Loucy (cell line): ENCODE results near the gene GRIN2A.

Experiments used
- H2AFZ ChIP-seq: fragments of 200-600 bp; sonication (generic); 2 replicates; pipeline ENCODE4 v1.6.0; 2016; ENCODE audit warnings: antibody characterized with exemption, mild to moderate bottlenecking, low read length, moderate library complexity
- H3F3A ChIP-seq: fragments of 200-600 bp; 2 replicates; pipeline ENCODE4 v1.6.0; 2016; ENCODE audit warnings: antibody characterized with exemption, low read depth, mild to moderate bottlenecking
- H3K27me3 ChIP-seq: fragments of 200-600 bp; sonication (generic); 2 replicates; pipeline ENCODE4 v1.6.1; 2014; ENCODE audit warnings: low read length, mild to moderate bottlenecking; ENCODE audit not compliant: insufficient read depth, poor library complexity, severe bottlenecking
- H3K36me3 ChIP-seq: fragments of 200-600 bp; sonication (generic); 2 replicates; pipeline ENCODE4 v1.6.1; 2016; ENCODE audit warnings: low read length; ENCODE audit not compliant: insufficient read depth
- H3K4me1 ChIP-seq: fragments of 200-600 bp; sonication (generic); 2 replicates; pipeline ENCODE4 v1.5.1; 2014; ENCODE audit warnings: low read length, mild to moderate bottlenecking; ENCODE audit not compliant: insufficient read depth, poor library complexity, severe bottlenecking
- H3K4me2 ChIP-seq: fragments of 200-600 bp; sonication (generic); 2 replicates; pipeline ENCODE4 v1.6.0; 2014; ENCODE audit warnings: antibody characterized with exemption, low read length, low read depth, mild to moderate bottlenecking; ENCODE audit not compliant: poor library complexity, severe bottlenecking
- H3K4me3 ChIP-seq: fragments of 200-600 bp; sonication (generic); 2 replicates; pipeline ENCODE4 v1.5.1; 2014; ENCODE audit warnings: low read length, mild to moderate bottlenecking, mixed read lengths; ENCODE audit not compliant: poor library complexity, severe bottlenecking
- H3K79me2 ChIP-seq: fragments of 200-600 bp; sonication (generic); 2 replicates; pipeline ENCODE4 v1.6.1; 2014; ENCODE audit warnings: low read length; ENCODE audit not compliant: insufficient read depth
- H3K9ac ChIP-seq: fragments of 200-600 bp; sonication (generic); 2 replicates; pipeline ENCODE4 v1.6.0; 2014; ENCODE audit warnings: mild to moderate bottlenecking, low read depth, low read length, moderate library complexity; ENCODE audit not compliant: poor library complexity, severe bottlenecking
- H3K9me2 ChIP-seq: fragments of 200-600 bp; sonication (generic); replicated peaks from 2 replicates; pipeline ENCODE4 v1.6.1; 2016; ENCODE audit warnings: low read depth, low read length, mixed read lengths
- H3K9me3 ChIP-seq: fragments of 200-600 bp; sonication (generic); 2 replicates; pipeline ENCODE4 v1.6.1; 2014; ENCODE audit warnings: mild to moderate bottlenecking, antibody characterized with exemption, low read length, low read depth; ENCODE audit not compliant: insufficient read depth
- H4K20me1 ChIP-seq: fragments of 200-600 bp; sonication (generic); 2 replicates; pipeline ENCODE4 v1.6.0; 2014; ENCODE audit warnings: antibody characterized with exemption, low read length, mild to moderate bottlenecking; ENCODE audit not compliant: insufficient read depth, poor library complexity, severe bottlenecking
- CTCF ChIP-seq: fragments of 200-600 bp; sonication (generic); conservative IDR thresholded peaks from 2 replicates; pipeline ENCODE4 v1.5.1; 2014; ENCODE audit warnings: mild to moderate bottlenecking, antibody characterized with exemption, low read length
- EZH2phosphoT487 ChIP-seq: fragments of 200-600 bp; IDR thresholded peaks from 2 replicates; pipeline ENCODE4 v1.6.1; 2018; ENCODE audit warnings: antibody characterized with exemption, mild to moderate bottlenecking, moderate library complexity, borderline replicate concordance

GRIN2A gene

GRCh38 chr16:10031473-10031872 is 150.8 kb downstream of the GRIN2A start:
- no peak overlapping the region for H3K9ac ChIP-seq
- H2AFZ ChIP-seq: no peak overlapping the region
- no peaks in the 10 kb centered on the region for H3K9me3 ChIP-seq
- H4K20me1 ChIP-seq: no peaks in the 10 kb centered on the region
- H3K4me1 ChIP-seq: no peaks in the 10 kb centered on the region
- H3K36me3 ChIP-seq: no peaks in the 10 kb centered on the region
- H3K9me2 ChIP-seq: no peaks in the 10 kb centered on the region
- H3K4me3 ChIP-seq: no peak overlapping the region
- no peak overlapping the region for H3K4me2 ChIP-seq
- H3K79me2 ChIP-seq: no peaks in the 10 kb centered on the region
- TF ChIP-seq EZH2phosphoT487 (no peak), CTCF (no peak)
- H3F3A ChIP-seq: no peaks in the 10 kb centered on the region
- H3K27me3 ChIP-seq: no peaks in the 10 kb centered on the region

- no peaks in the 10 kb centered on the region for H3K9me3 ChIP-seq
- H3K9ac ChIP-seq: no peak overlapping the region
- TF ChIP-seq EZH2phosphoT487 (no peak), CTCF (no peak)
- no peak overlapping the region for H3K4me3 ChIP-seq
- H2AFZ ChIP-seq: no peak overlapping the region
- no peaks in the 10 kb centered on the region for H3K9me2 ChIP-seq
- no peak overlapping the region for H3K4me2 ChIP-seq
- H3F3A ChIP-seq: no peaks in the 10 kb centered on the region
- no peaks in the 10 kb centered on the region for H3K79me2 ChIP-seq
- no peaks in the 10 kb centered on the region for H3K36me3 ChIP-seq
- H4K20me1 ChIP-seq: no peaks in the 10 kb centered on the region
- H3K27me3 ChIP-seq: no peaks in the 10 kb centered on the region
- no peaks in the 10 kb centered on the region for H3K4me1 ChIP-seq
These were observed 153.6 kb downstream of the GRIN2A start for GRCh38 chr16:10028644-10029043.

- no peaks in the 10 kb centered on the region for H3K36me3 ChIP-seq
- no peaks in the 10 kb centered on the region for H4K20me1 ChIP-seq
- no peak overlapping the region for H3K9ac ChIP-seq
- H3K79me2 ChIP-seq: no peaks in the 10 kb centered on the region
- H3K4me1 ChIP-seq: no peaks in the 10 kb centered on the region
- no peak overlapping the region for H2AFZ ChIP-seq
- TF ChIP-seq EZH2phosphoT487 (no peak), CTCF (no peak)
- no peak overlapping the region for H3K4me3 ChIP-seq
- no peaks in the 10 kb centered on the region for H3K27me3 ChIP-seq
- no peak overlapping the region for H3K4me2 ChIP-seq
- H3K9me3 ChIP-seq: no peaks in the 10 kb centered on the region
- no peaks in the 10 kb centered on the region for H3K9me2 ChIP-seq
- no peaks in the 10 kb centered on the region for H3F3A ChIP-seq
These were observed 154.7 kb downstream of the GRIN2A start for GRCh38 chr16:10027553-10027952.
